GM12801 (cell line): Measurements from ENCODE around the gene FAM107A.

ENCODE experiments used
- CTCF ChIP-seq: IDR thresholded peaks from one replicate; pipeline ENCODE4 v1.5.1; 2011; ENCODE audit warnings: control low read depth; ENCODE audit not compliant: insufficient read length; ENCODE audit errors: extremely low read depth

The FAM107A gene

GRCh38 chr3:58581328-58582091 is 4.3 kb upstream of the FAM107A start:
- TF ChIP-seq CTCF = no peak

- TF ChIP-seq CTCF = no peak
These were observed 3.7 kb upstream of the FAM107A start for GRCh38 chr3:58580826-58581327.

GRCh38 chr3:58578873-58579272 is 1.7 kb upstream of the FAM107A start:
- TF ChIP-seq CTCF = no peak

GRCh38 chr3:58576716-58577115 is 475 bp downstream of the FAM107A start:
- TF ChIP-seq CTCF = no peak

- no peak for TF ChIP-seq CTCF
These were observed 1.1 kb downstream of the FAM107A start for GRCh38 chr3:58575971-58576652.

GRCh38 chr3:58574682-58575081 is 2.5 kb downstream of the FAM107A start:
- no peak for TF ChIP-seq CTCF

GRCh38 chr3:58574106-58574505 is 3.1 kb downstream of the FAM107A start:
- no peak for TF ChIP-seq CTCF
